Thymus (tissue), 11 donors: ENCODE measurements around the gene HERPUD1. TPM values are rescaled to one million over a fixed set of nuclear protein-coding genes. Genes with fewer than 3 reads are reported as not detected.
A peak's percentile ranks its signal among the peaks of the same experiment; 100 is the strongest.

Experiments
- DNase-seq, 9 donors: peaks; one replicate each; pipeline ENCODE4 v3.0.0-alpha.2; 2013; ENCODE audit warnings: low spot score in 9 of 9, low read depth in 6 of 9, missing footprints in 1 of 9
- H3K27ac ChIP-seq, 2 donors: one replicate each; pipeline ENCODE4 v1.5.1; 2013; ENCODE audit warnings: control low read depth in 1 of 2, low read depth in 1 of 2, low read length in 1 of 2, mild to moderate bottlenecking in 1 of 2, moderate library complexity in 1 of 2
- H3K27me3 ChIP-seq, 2 donors: one replicate each; pipeline ENCODE4 v1.5.1; 2013; ENCODE audit warnings: low read length in 1 of 2; ENCODE audit not compliant: control insufficient read depth in 2 of 2, insufficient read depth in 1 of 2
- H3K36me3 ChIP-seq, 2 donors: one replicate each; pipeline ENCODE4 v1.5.1; 2013; ENCODE audit warnings: low read length in 1 of 2, mild to moderate bottlenecking in 1 of 2, moderate library complexity in 1 of 2; ENCODE audit not compliant: control insufficient read depth in 2 of 2, insufficient read depth in 2 of 2
- H3K4me1 ChIP-seq, 2 donors: one replicate each; pipeline ENCODE4 v1.5.1; 2013; ENCODE audit warnings: low read length in 2 of 2; ENCODE audit not compliant: control insufficient read depth in 2 of 2, insufficient read depth in 2 of 2
- H3K4me3 ChIP-seq, 2 donors: one replicate each; pipeline ENCODE4 v1.5.1; 2013; ENCODE audit warnings: low read length in 2 of 2, control low read depth in 1 of 2, mild to moderate bottlenecking in 1 of 2
- H3K9me3 ChIP-seq, 2 donors: one replicate each; pipeline ENCODE4 v1.5.1; 2013; ENCODE audit warnings: low read length in 1 of 2, mild to moderate bottlenecking in 1 of 2; ENCODE audit not compliant: control insufficient read depth in 2 of 2, insufficient read depth in 1 of 2
- WGBS: extraction: QIAGEN DNeasy Blood & Tissue Kit; methylation state at CpG from one replicate; pipeline ENCODE4 v1.1.7; 2013; 5-methylcytosine and 5-hydroxymethylcytosine counted together
- polyA plus RNA-seq: library from polyadenylated mRNA; stranded (reverse); fragments of 200-250 nt; gene quantifications from one replicate; pipeline ENCODE4 v1.2.3, GENCODE V29; 2013
- total RNA-seq: library from RNA; stranded (reverse); fragments of 120-200 nt; gene quantifications from one replicate; pipeline ENCODE4 v1.2.4, GENCODE V29; 2013
- donor health status: healthy.

Gene HERPUD1
- total and polyA plus RNA-seq, 2 donors = 28.3 to 105 TPM

DNA sequence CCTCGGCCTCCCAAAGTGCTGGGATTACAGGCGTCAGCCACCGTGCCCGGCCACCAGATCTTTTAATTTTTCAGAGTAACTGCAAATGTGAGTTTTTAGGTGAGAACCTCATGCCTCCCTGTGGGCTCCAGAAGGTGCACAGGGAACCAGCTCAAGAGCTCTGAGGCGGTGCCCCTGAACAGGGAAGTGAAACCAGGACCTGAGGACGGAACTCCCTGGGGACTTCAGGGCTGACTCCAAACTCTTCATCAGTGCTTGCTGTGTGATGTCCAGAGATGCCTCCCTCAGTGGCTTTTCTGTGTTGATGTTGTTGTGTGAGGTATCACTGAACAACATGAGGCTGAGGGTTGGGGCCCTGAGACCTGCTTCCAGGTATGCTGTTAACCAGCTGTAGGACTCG is 43.1 kb upstream of the HERPUD1 start:
- 94% methylated on average over 7 of the region's 7 CpGs for WGBS
- Histone ChIP-seq H3K27me3 (no peaks in the 10 kb centered on the region), H3K36me3 (no peaks in the 10 kb centered on the region), H3K4me3 (no peak overlapping the region), H3K27ac (peak overlapping the region in 1 of 2 donors; percentile 17), H3K4me1 (no peaks in the 10 kb centered on the region), H3K9me3 (no peaks in the 10 kb centered on the region)
- no peak for DNase-seq

DNA sequence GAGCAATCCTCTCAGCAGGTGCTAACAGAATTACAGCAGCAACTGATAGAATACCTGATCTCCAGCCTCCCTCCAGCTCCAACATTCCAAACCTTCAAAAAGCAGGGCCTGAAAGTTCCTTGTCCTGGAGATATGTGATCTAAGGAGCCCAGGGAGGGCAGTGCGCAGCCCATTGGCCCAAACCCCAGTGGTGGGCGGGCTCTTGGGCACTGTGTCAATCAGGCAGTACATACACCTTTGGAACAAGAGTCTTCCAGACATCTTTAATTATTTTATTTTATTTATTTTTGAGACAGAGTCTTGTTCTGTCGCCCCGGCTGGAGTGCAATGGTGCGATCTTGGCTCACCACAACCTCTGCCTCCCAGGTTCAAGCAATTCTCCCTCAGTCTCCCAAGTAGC is 42.7 kb upstream of the HERPUD1 start:
- no peaks in the 10 kb centered on the region for H3K27me3 ChIP-seq
- no peak for DNase-seq
- no peaks in the 10 kb centered on the region for H3K9me3 ChIP-seq
- WGBS = 98% methylated on average over 5 of the region's 5 CpGs
- no peak overlapping the region for H3K4me3 ChIP-seq
- H3K27ac ChIP-seq = no peak overlapping the region
- H3K36me3 ChIP-seq = no peaks in the 10 kb centered on the region
- no peaks in the 10 kb centered on the region for H3K4me1 ChIP-seq

- WGBS = 86% methylated on average over 11 of the region's 11 CpGs
- H3K27ac ChIP-seq = no peak overlapping the region
- no peaks in the 10 kb centered on the region for H3K27me3 ChIP-seq
- no peaks in the 10 kb centered on the region for H3K9me3 ChIP-seq
- H3K36me3 ChIP-seq = no peaks in the 10 kb centered on the region
- no peak overlapping the region for H3K4me3 ChIP-seq
- no peak for DNase-seq
- H3K4me1 ChIP-seq = no peaks in the 10 kb centered on the region
Observed at GRCh38 chr16:56891685-56892084, 40.3 kb upstream of the HERPUD1 start.

- no peaks in the 10 kb centered on the region for H3K27me3 ChIP-seq
- WGBS = 92% methylated on average over 14 of the region's 14 CpGs
- H3K9me3 ChIP-seq = no peaks in the 10 kb centered on the region
- no peak for DNase-seq
- H3K4me1 ChIP-seq = peaks cover 0 to 9% of the 10 kb centered on the region in 2 donors
- H3K36me3 ChIP-seq = no peaks in the 10 kb centered on the region
- H3K4me3 ChIP-seq = no peak overlapping the region
- no peak overlapping the region for H3K27ac ChIP-seq
Observed at GRCh38 chr16:56892705-56893104, 39.2 kb upstream of the HERPUD1 start.

DNA sequence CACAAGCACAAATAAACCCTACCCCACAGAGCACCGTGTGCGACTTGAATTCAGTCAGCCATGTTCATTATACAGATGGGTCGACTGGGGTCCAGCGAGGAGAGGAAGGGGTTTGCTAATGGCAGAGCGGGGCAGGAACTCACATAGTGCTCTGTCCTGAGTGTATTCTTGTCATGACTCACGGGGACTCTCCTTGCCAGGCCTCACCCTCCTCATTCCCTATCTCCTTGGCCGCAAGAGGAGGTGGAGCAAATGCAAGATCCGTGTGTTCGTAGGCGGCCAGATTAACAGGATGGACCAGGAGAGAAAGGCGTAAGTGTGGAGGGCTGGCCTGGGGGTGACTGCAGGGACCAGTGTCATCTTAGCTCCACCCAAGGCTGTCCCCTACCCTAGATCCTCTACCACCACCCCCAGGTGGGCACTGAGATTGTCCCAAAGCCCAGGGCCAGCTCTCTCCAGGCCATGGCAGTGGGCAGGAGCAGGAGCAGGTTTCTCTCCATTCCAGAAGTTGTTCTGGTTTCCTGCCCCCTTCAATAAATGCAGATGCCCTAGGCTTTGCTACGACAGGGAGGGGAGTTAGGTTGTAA is 37.5 kb upstream of the HERPUD1 start:
- Histone ChIP-seq H3K27ac (no peak overlapping the region), H3K36me3 (no peaks in the 10 kb centered on the region), H3K4me1 (peaks cover 11 to 26% of the 10 kb centered on the region in 2 donors), H3K9me3 (no peaks in the 10 kb centered on the region), H3K4me3 (no peak overlapping the region), H3K27me3 (no peaks in the 10 kb centered on the region)
- 97% methylated on average over 12 of the region's 12 CpGs for WGBS
- DNase-seq = no peak

DNA sequence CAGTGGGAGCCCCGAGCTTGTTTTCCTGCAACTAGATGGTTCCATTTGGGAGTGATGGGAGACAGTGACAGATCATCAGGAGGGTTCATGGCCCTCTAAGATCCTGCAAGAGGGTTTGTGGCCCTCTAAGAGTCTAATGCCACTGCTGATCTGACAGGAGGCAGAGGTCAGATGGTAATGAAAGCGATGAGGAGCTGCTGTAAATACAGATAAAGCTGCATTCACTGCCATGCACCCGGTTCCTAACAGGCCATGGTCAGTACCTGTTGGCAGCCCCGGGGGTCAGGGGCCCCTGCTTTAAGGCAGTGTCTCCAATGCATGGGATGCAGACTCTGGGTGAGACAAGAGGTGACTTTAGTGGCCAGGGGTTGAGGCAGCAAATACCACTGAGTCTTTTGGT is 36.1 kb upstream of the HERPUD1 start:
- H3K36me3 ChIP-seq = no peaks in the 10 kb centered on the region
- no peaks in the 10 kb centered on the region for H3K27me3 ChIP-seq
- no peaks in the 10 kb centered on the region for H3K9me3 ChIP-seq
- DNase-seq = no peak
- H3K27ac ChIP-seq = no peak overlapping the region
- no peak overlapping the region for H3K4me3 ChIP-seq
- 97% methylated on average over 4 of the region's 4 CpGs for WGBS
- peaks cover 12 to 34% of the 10 kb centered on the region in 2 donors for H3K4me1 ChIP-seq

GRCh38 chr16:56896244-56896643 is 35.7 kb upstream of the HERPUD1 start:
- no peak for DNase-seq
- Histone ChIP-seq H3K9me3 (no peaks in the 10 kb centered on the region), H3K27ac (no peak overlapping the region), H3K4me3 (no peak overlapping the region), H3K4me1 (peaks cover 12 to 34% of the 10 kb centered on the region in 2 donors), H3K36me3 (no peaks in the 10 kb centered on the region), H3K27me3 (no peaks in the 10 kb centered on the region)
- WGBS = 94% methylated on average over 3 of the region's 3 CpGs

DNA sequence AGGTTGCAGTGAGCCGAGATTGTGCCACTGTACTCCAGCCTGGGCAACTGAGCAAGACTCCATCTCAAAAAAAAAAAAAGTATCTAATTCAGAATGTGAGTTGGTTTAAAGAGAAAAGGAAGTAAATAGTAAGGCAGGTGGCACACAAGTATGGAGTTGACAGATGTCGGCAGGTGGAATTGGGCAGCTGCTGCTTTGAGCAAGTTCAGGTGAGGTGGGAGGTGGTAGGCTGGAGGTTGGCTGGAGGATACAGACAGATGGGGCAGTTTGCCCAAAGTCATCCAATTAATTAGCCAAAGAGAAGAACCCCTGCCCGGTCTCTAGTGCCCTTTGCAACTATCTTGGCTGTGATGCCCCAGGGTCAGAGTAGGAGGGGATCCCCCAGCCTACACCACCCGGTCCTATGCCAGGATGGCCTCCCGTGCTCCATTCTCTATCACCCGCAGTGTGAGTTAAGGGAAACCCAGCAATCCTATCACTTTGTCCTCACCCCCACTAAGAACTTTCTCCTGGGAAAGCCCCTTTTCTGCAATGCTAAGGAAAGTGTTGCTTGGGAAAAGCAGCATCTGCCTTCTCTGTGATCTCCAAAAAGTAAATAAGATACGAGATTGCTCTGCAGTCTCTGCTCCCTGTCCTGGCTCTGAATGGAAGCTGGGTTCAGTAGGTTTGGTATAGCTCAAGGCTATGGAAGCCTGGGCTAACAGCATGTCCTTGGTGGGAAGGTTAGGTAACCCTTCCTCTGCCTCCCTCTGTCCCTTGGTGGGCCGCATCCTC is 34.7 kb upstream of the HERPUD1 start:
- DNase-seq = no peak
- H3K9me3 ChIP-seq = no peaks in the 10 kb centered on the region
- peaks cover 12 to 34% of the 10 kb centered on the region in 2 donors for H3K4me1 ChIP-seq
- no peak overlapping the region for H3K27ac ChIP-seq
- WGBS = 96% methylated on average over 8 of the region's 8 CpGs
- no peaks in the 10 kb centered on the region for H3K27me3 ChIP-seq
- H3K4me3 ChIP-seq = no peak overlapping the region
- H3K36me3 ChIP-seq = no peaks in the 10 kb centered on the region

DNA sequence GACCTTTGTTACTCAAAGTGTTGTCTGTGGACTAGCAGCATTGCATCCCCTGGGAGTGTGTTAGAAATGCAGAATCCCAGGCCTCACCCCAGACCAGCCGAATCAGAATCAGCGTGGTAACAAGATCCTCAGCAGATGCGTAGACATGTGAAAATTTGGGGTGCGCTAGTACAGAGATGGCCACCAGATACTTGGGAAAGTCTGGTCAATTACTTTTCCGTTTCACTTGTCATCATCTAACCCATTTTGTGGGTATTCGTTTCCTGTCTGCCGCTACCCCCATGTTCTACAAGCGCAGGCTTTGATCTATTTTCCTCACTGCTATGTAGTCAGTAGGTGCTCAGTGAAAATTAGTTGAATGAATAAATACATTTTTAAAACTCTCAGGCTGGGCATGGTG is 33.1 kb upstream of the HERPUD1 start:
- Histone ChIP-seq H3K36me3 (no peaks in the 10 kb centered on the region), H3K27me3 (no peaks in the 10 kb centered on the region), H3K4me3 (no peak overlapping the region), H3K9me3 (no peaks in the 10 kb centered on the region), H3K27ac (peak overlapping the region in 1 of 2 donors; percentile 30), H3K4me1 (peaks cover 12 to 34% of the 10 kb centered on the region in 2 donors)
- peak in 4 of 9 donors; percentile 38 to 70 (median 46) for DNase-seq
- WGBS = 27% methylated on average over 8 of the region's 8 CpGs
